H1 (cell line): ENCODE measurements around the gene RAB1A.

Experiments
- BRCA1 ChIP-seq: IDR thresholded peaks from 2 replicates; pipeline ENCODE4 v1.6.1; 2012; ENCODE audit warnings: low read depth, low read length, improper control_type of control experiment
- CEBPB ChIP-seq: IDR thresholded peaks from 2 replicates; pipeline ENCODE4 v1.6.1; 2012; ENCODE audit warnings: low read depth, low read length
- CTCF ChIP-seq, 3 experiments: IDR thresholded peaks; 1 replicate in 2 of 3; 2 replicates in 1 of 3; pipeline versions ENCODE4 v1.5.1 to v1.6.1; 2011; ENCODE audit warnings: low read length in 3 of 3, mild to moderate bottlenecking in 3 of 3, inconsistent platforms in 2 of 3, low read depth in 1 of 3, moderate library complexity in 1 of 3; ENCODE audit not compliant: insufficient read depth in 1 of 3; ENCODE audit errors: control extremely low read depth in 1 of 3
- EGR1 ChIP-seq: IDR thresholded peaks from 2 replicates; pipeline ENCODE4 v1.6.1; 2011; ENCODE audit warnings: low read depth, low read length, borderline replicate concordance
- EP300 ChIP-seq, 2 experiments: IDR thresholded peaks; 1 replicate in 1 of 2; 2 replicates in 1 of 2; pipeline ENCODE4 v1.6.1; 2011 to 2012; ENCODE audit warnings: low read depth in 2 of 2, low read length in 2 of 2, mild to moderate bottlenecking in 2 of 2, borderline replicate concordance in 1 of 2, inconsistent platforms in 1 of 2, moderate library complexity in 1 of 2
- EZH2 ChIP-seq: fragments of 200-600 bp; sonication (generic); IDR thresholded peaks from 2 replicates; pipeline ENCODE4 v1.7.1; 2012; ENCODE audit warnings: low read depth, mild to moderate bottlenecking, moderate library complexity, low read length, inconsistent platforms; ENCODE audit not compliant: severe bottlenecking
- MAX ChIP-seq: IDR thresholded peaks from 2 replicates; pipeline ENCODE4 v1.6.1; 2012; ENCODE audit warnings: inconsistent platforms
- POLR2A ChIP-seq, 2 experiments: IDR thresholded peaks; 1 replicate in 1 of 2; 2 replicates in 1 of 2; pipeline ENCODE4 v1.6.1; 2011; ENCODE audit warnings: low read depth in 2 of 2, low read length in 2 of 2, mild to moderate bottlenecking in 2 of 2; ENCODE audit errors: control extremely low read depth in 1 of 2
- RAD21 ChIP-seq, 2 experiments: IDR thresholded peaks in 1 of 2; conservative IDR thresholded peaks in 1 of 2; 2 replicates each; pipeline ENCODE4 v1.6.1; 2011; ENCODE audit warnings: low read depth in 2 of 2, low read length in 2 of 2, improper control_type of control experiment in 1 of 2, inconsistent platforms in 1 of 2, mild to moderate bottlenecking in 1 of 2, moderate library complexity in 1 of 2
- RBBP5 ChIP-seq: IDR thresholded peaks from 2 replicates; pipeline ENCODE4 v1.7.1; 2012; ENCODE audit warnings: low read depth, mild to moderate bottlenecking, inconsistent platforms, low read length, moderate library complexity, borderline replicate concordance
- RFX5 ChIP-seq: IDR thresholded peaks from 2 replicates; pipeline ENCODE4 v1.6.1; 2011; ENCODE audit warnings: low read depth, low read length, improper control_type of control experiment, borderline replicate concordance
- RXRA ChIP-seq: IDR thresholded peaks from 2 replicates; pipeline ENCODE4 v1.6.1; 2011; ENCODE audit warnings: low read depth, mild to moderate bottlenecking, low read length, moderate library complexity; ENCODE audit not compliant: insufficient read depth
- SRF ChIP-seq: IDR thresholded peaks from 2 replicates; pipeline ENCODE4 v1.6.1; 2011; ENCODE audit warnings: mild to moderate bottlenecking, low read depth, low read length, moderate library complexity
- ZNF274 ChIP-seq: IDR thresholded peaks from 2 replicates; pipeline ENCODE4 v1.7.0; 2012; ENCODE audit warnings: low read length, borderline replicate concordance; ENCODE audit errors: extremely low read depth

GRCh38 chr2:65103013-65103715 is 26.7 kb downstream of the RAB1A start:
- TF ChIP-seq CTCF (IDR thresholded peaks at IDR 0.05; ENCODE audit: control extremely low read depth in 1 of 3, insufficient read depth in 1 of 3, low read depth in 1 of 3, low read length in 3 of 3) (no peak), ZNF274 (no peak), POLR2A (IDR thresholded peaks at IDR 0.05; ENCODE audit: control extremely low read depth in 1 of 2, low read depth in 2 of 2, low read length in 2 of 2) (no peak), CEBPB (no peak), BRCA1 (no peak), RBBP5 (no peak), SRF (no peak), MAX (no peak), EZH2 (no peak), RAD21 (IDR thresholded peaks at IDR 0.05 in 1 of 2, conservative IDR thresholded peaks at IDR 0.05 in 1 of 2; ENCODE audit: low read depth in 2 of 2, low read length in 2 of 2) (no peak), RXRA (no peak), RFX5 (no peak), EP300 (IDR thresholded peaks at IDR 0.05; ENCODE audit: borderline replicate concordance in 1 of 2, low read depth in 2 of 2, low read length in 2 of 2) (no peak), EGR1 (no peak)
